Mesenchymal stem cell (in vitro differentiated cells and primary cell): ENCODE measurements around the gene KLF4.

Experiments used
- DNase-seq: peaks from one replicate; pipeline ENCODE4 v3.0.0-alpha.2; 2013
- H2AFZ ChIP-seq: one replicate; pipeline ENCODE4 v1.6.1; 2013; ENCODE audit warnings: low read depth, mild to moderate bottlenecking, control low read depth, inconsistent platforms, low read length, moderate library complexity
- H2AK5ac ChIP-seq: 2 replicates; pipeline ENCODE4 v1.6.1; 2013; ENCODE audit warnings: low read length, moderate library complexity, mild to moderate bottlenecking, inconsistent platforms; ENCODE audit not compliant: severe bottlenecking
- H2BK120ac ChIP-seq: one replicate; pipeline ENCODE4 v1.6.1; 2013; ENCODE audit warnings: low read depth, mild to moderate bottlenecking, inconsistent platforms, low read length, moderate library complexity
- H2BK12ac ChIP-seq, 2 experiments: one replicate each; pipeline ENCODE4 v1.6.1; 2013; ENCODE audit warnings: inconsistent platforms in 2 of 2, low read length in 2 of 2, mild to moderate bottlenecking in 2 of 2, moderate library complexity in 2 of 2, control low read depth in 1 of 2
- H2BK15ac ChIP-seq: one replicate; pipeline ENCODE4 v1.6.1; 2013; ENCODE audit warnings: mild to moderate bottlenecking, low read depth, inconsistent platforms; ENCODE audit not compliant: poor library complexity, severe bottlenecking
- H2BK5ac ChIP-seq: 2 replicates; pipeline ENCODE4 v1.6.1; 2013; ENCODE audit warnings: low read depth, mild to moderate bottlenecking, low read length, control low read depth, inconsistent platforms; ENCODE audit not compliant: poor library complexity, severe bottlenecking
- H3K14ac ChIP-seq, 2 experiments: one replicate each; pipeline ENCODE4 v1.6.1; 2013; ENCODE audit warnings: inconsistent platforms in 2 of 2, low read length in 2 of 2, control low read depth in 1 of 2, mild to moderate bottlenecking in 1 of 2, moderate library complexity in 1 of 2
- H3K18ac ChIP-seq, 2 experiments: one replicate each; pipeline ENCODE4 v1.6.1; 2013; ENCODE audit warnings: inconsistent platforms in 2 of 2, low read length in 2 of 2, control low read depth in 1 of 2, low read depth in 1 of 2, mild to moderate bottlenecking in 1 of 2
- H3K23ac ChIP-seq, 2 experiments: one replicate each; pipeline ENCODE4 v1.6.1; 2013; ENCODE audit warnings: inconsistent platforms in 2 of 2, low read length in 2 of 2, mild to moderate bottlenecking in 2 of 2, moderate library complexity in 2 of 2, control low read depth in 1 of 2
- H3K27ac ChIP-seq: 2 replicates; pipeline ENCODE4 v1.5.1; 2013; ENCODE audit warnings: mild to moderate bottlenecking, moderate library complexity, low read length, control low read depth, inconsistent platforms; ENCODE audit not compliant: poor library complexity, severe bottlenecking
- H3K27me3 ChIP-seq, 2 experiments: 2 replicates each; pipeline versions ENCODE4 v1.6.1 to v1.7.0; 2013; ENCODE audit warnings: low read length in 2 of 2, mild to moderate bottlenecking in 2 of 2, moderate library complexity in 2 of 2, control low read depth in 1 of 2, inconsistent platforms in 1 of 2; ENCODE audit not compliant: control insufficient read depth in 1 of 2, insufficient read depth in 1 of 2
- H3K36me3 ChIP-seq, 2 experiments: 2 replicates each; pipeline versions ENCODE4 v1.6.1 to v1.7.0; 2013; ENCODE audit warnings: low read length in 2 of 2, control low read depth in 1 of 2, inconsistent platforms in 1 of 2, low read depth in 1 of 2, mild to moderate bottlenecking in 1 of 2; ENCODE audit not compliant: insufficient read depth in 2 of 2, control insufficient read depth in 1 of 2
- H3K4ac ChIP-seq, 2 experiments: one replicate each; pipeline ENCODE4 v1.6.1; 2013; ENCODE audit warnings: inconsistent platforms in 2 of 2, low read length in 2 of 2, mild to moderate bottlenecking in 2 of 2, moderate library complexity in 2 of 2, control low read depth in 1 of 2, low read depth in 1 of 2
- H3K4me1 ChIP-seq: 2 replicates; pipeline ENCODE4 v1.6.1; 2013; ENCODE audit warnings: low read depth, low read length, control low read depth; ENCODE audit not compliant: control insufficient read depth, insufficient read depth
- H3K4me2 ChIP-seq: 2 replicates; pipeline ENCODE4 v1.6.1; 2013; ENCODE audit warnings: low read length, mild to moderate bottlenecking, inconsistent platforms; ENCODE audit not compliant: poor library complexity, severe bottlenecking
- H3K4me3 ChIP-seq, 2 experiments: 2 replicates each; pipeline versions ENCODE4 v1.5.1 to v1.7.0; 2013; ENCODE audit warnings: low read length in 2 of 2, mild to moderate bottlenecking in 2 of 2, control low read depth in 1 of 2, low read depth in 1 of 2; ENCODE audit not compliant: insufficient read depth in 1 of 2
- H3K79me1 ChIP-seq: replicated peaks from 2 replicates; pipeline ENCODE4 v1.6.1; 2013; ENCODE audit warnings: mild to moderate bottlenecking, control low read depth, low read length, inconsistent platforms; ENCODE audit not compliant: poor library complexity, severe bottlenecking
- H3K9ac ChIP-seq: 2 replicates; pipeline ENCODE4 v1.7.0; 2013; ENCODE audit warnings: mild to moderate bottlenecking, low read length, moderate library complexity
- H3K9me3 ChIP-seq: 2 replicates; pipeline ENCODE4 v1.7.0; 2013; ENCODE audit warnings: mild to moderate bottlenecking, low read length; ENCODE audit not compliant: control insufficient read depth
- H4K8ac ChIP-seq: one replicate; pipeline ENCODE4 v1.6.1; 2013; ENCODE audit warnings: inconsistent platforms, mild to moderate bottlenecking, low read length, moderate library complexity
- H4K91ac ChIP-seq: one replicate; pipeline ENCODE4 v1.6.1; 2013; ENCODE audit warnings: mild to moderate bottlenecking, low read length, inconsistent platforms
- WGBS: methylation state at CpG from one replicate; pipeline ENCODE4 v1.1.7; 2013; ENCODE audit warnings: mixed read lengths; 5-methylcytosine and 5-hydroxymethylcytosine counted together

The KLF4 gene

GRCh38 chr9:107489144-107489673 is 360 bp downstream of the KLF4 start:
- H3K27me3 ChIP-seq, result peaks cover 0 to 21% of the 10 kb centered on the region in 2 experiments
- peak overlapping the region; percentile 96 for H3K9ac ChIP-seq
- peak overlapping the region in 1 of 2 experiments; percentile 72 for H3K4ac ChIP-seq
- H3K14ac ChIP-seq, result peak overlapping the region in 1 of 2 experiments; percentile 99
- no peak overlapping the region for H2BK5ac ChIP-seq
- H2BK15ac ChIP-seq, result peak overlapping the region; percentile 67
- H3K27ac ChIP-seq, result no peak overlapping the region
- no peak for DNase-seq
- peaks cover 34% of the 10 kb centered on the region for H3K4me1 ChIP-seq
- H4K8ac ChIP-seq, result peak overlapping the region; percentile 52
- H3K9me3 ChIP-seq, result no peaks in the 10 kb centered on the region
- no peak overlapping the region for H3K23ac ChIP-seq
- peak overlapping the region; percentile 54 for H2BK120ac ChIP-seq
- H3K18ac ChIP-seq, result peak overlapping the region; percentile 52 to 99
- 0% methylated on average over 2 of the region's 46 CpGs for WGBS
- H3K4me2 ChIP-seq, result peak overlapping the region; percentile 84
- peak overlapping the region; percentile 18 for H4K91ac ChIP-seq
- no peak overlapping the region for H2AK5ac ChIP-seq
- H3K4me3 ChIP-seq, result peak overlapping the region; percentile 79 to 96
- H2BK12ac ChIP-seq, result peak overlapping the region; percentile 73 to 81
- peaks cover 6 to 33% of the 10 kb centered on the region in 2 experiments for H3K36me3 ChIP-seq
- peak overlapping the region; percentile 90 for H2AFZ ChIP-seq
- peaks cover 2% of the 10 kb centered on the region for H3K79me1 ChIP-seq

- peak overlapping the region; percentile 49 for H2AFZ ChIP-seq
- 2% methylated on average over 70 of the region's 80 CpGs for WGBS
- peak overlapping the region in 1 of 2 experiments; percentile 94 for H3K14ac ChIP-seq
- H4K8ac ChIP-seq, result peak overlapping the region; percentile 79
- H3K4me1 ChIP-seq, result peaks cover 34% of the 10 kb centered on the region
- no peak overlapping the region for H2BK120ac ChIP-seq
- H3K27me3 ChIP-seq, result peaks cover 0 to 21% of the 10 kb centered on the region in 2 experiments
- peaks cover 6 to 39% of the 10 kb centered on the region in 2 experiments for H3K36me3 ChIP-seq
- H3K4ac ChIP-seq, result peak overlapping the region in 1 of 2 experiments; percentile 58
- H3K79me1 ChIP-seq, result peaks cover 2% of the 10 kb centered on the region
- H3K18ac ChIP-seq, result peak overlapping the region; percentile 69 to 81
- peak; percentile 78 for DNase-seq
- peak overlapping the region; percentile 40 for H4K91ac ChIP-seq
- no peaks in the 10 kb centered on the region for H3K9me3 ChIP-seq
- no peak overlapping the region for H2BK15ac ChIP-seq
- no peak overlapping the region for H2AK5ac ChIP-seq
- H2BK5ac ChIP-seq, result no peak overlapping the region
- peak overlapping the region; percentile 96 for H3K9ac ChIP-seq
- peak overlapping the region; percentile 28 to 61 for H2BK12ac ChIP-seq
- peak overlapping the region; percentile 84 for H3K4me2 ChIP-seq
- peak overlapping the region in 1 of 2 experiments; percentile 97 for H3K23ac ChIP-seq
- peak overlapping the region; percentile 55 to 96 for H3K4me3 ChIP-seq
- no peak overlapping the region for H3K27ac ChIP-seq
These were observed 1.0 kb downstream of the KLF4 start for GRCh38 chr9:107488375-107489143.

GRCh38 chr9:107487521-107488374 is 1.8 kb downstream of the KLF4 start:
- 1% methylated on average over 91 of the region's 91 CpGs for WGBS
- peak overlapping the region; percentile 55 to 96 for H3K4me3 ChIP-seq
- peak overlapping the region in 1 of 2 experiments; percentile 94 for H3K14ac ChIP-seq

More at GRCh38 chr9:107487521-107488374, 1.8 kb downstream of the KLF4 start:
- H3K9me3 ChIP-seq, result no peaks in the 10 kb centered on the region
- peak overlapping the region; percentile 96 for H3K9ac ChIP-seq
- H4K8ac ChIP-seq, result peak overlapping the region; percentile 81
- H3K23ac ChIP-seq, result peak overlapping the region in 1 of 2 experiments; percentile 97
- H2BK12ac ChIP-seq, result peak overlapping the region; percentile 28 to 71
- H2BK15ac ChIP-seq, result peak overlapping the region; percentile 86
- peak overlapping the region; percentile 49 for H2AFZ ChIP-seq
- peak overlapping the region; percentile 42 for H2BK120ac ChIP-seq
- H3K27me3 ChIP-seq, result peaks cover 0 to 21% of the 10 kb centered on the region in 2 experiments
- no peak overlapping the region for H2BK5ac ChIP-seq
- H3K4me2 ChIP-seq, result peak overlapping the region; percentile 84
- no peak overlapping the region for H3K27ac ChIP-seq
- peak; percentile 62 for DNase-seq
- H2AK5ac ChIP-seq, result no peak overlapping the region
- peaks cover 6 to 43% of the 10 kb centered on the region in 2 experiments for H3K36me3 ChIP-seq
- H3K4me1 ChIP-seq, result peaks cover 34% of the 10 kb centered on the region
- peak overlapping the region; percentile 17 to 58 for H3K4ac ChIP-seq
- H3K18ac ChIP-seq, result peak overlapping the region; percentile 69 to 83
- peak overlapping the region; percentile 40 for H4K91ac ChIP-seq
- H3K79me1 ChIP-seq, result peaks cover 2% of the 10 kb centered on the region
